B cell (primary cell): ENCODE results near the gene FIZ1.

Experiments used
- EZH2 ChIP-seq: IDR thresholded peaks from 2 replicates; pipeline ENCODE4 v1.6.1; 2012; ENCODE audit warnings: borderline replicate concordance, low read depth, mild to moderate bottlenecking, moderate library complexity, low read length; ENCODE audit not compliant: insufficient read depth, poor library complexity, severe bottlenecking
- TF ChIP-seq, protein P1 (sequence below): fragments of 200-600 bp; IDR thresholded peaks from one replicate; pipeline ENCODE4 v1.8.0; 2022; ENCODE audit warnings: antibody characterized with exemption, mild to moderate bottlenecking

- TF ChIP-seq, protein P1, sequence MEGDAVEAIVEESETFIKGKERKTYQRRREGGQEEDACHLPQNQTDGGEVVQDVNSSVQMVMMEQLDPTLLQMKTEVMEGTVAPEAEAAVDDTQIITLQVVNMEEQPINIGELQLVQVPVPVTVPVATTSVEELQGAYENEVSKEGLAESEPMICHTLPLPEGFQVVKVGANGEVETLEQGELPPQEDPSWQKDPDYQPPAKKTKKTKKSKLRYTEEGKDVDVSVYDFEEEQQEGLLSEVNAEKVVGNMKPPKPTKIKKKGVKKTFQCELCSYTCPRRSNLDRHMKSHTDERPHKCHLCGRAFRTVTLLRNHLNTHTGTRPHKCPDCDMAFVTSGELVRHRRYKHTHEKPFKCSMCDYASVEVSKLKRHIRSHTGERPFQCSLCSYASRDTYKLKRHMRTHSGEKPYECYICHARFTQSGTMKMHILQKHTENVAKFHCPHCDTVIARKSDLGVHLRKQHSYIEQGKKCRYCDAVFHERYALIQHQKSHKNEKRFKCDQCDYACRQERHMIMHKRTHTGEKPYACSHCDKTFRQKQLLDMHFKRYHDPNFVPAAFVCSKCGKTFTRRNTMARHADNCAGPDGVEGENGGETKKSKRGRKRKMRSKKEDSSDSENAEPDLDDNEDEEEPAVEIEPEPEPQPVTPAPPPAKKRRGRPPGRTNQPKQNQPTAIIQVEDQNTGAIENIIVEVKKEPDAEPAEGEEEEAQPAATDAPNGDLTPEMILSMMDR, result no peak
- TF ChIP-seq EZH2, result no peak
These were observed 44.5 kb upstream of the FIZ1 start for GRCh38 chr19:55643887-55644176.
